Measurements from ENCODE around the gene FAM53C. TPM values are rescaled to one million over a fixed set of nuclear protein-coding genes. Genes with fewer than 3 reads are reported as not detected.
A peak's percentile ranks its signal among the peaks of the same experiment; 100 is the strongest.

The FAM53C gene
- total RNA-seq, 4 donors from 2014 or later = 26.3 to 30.5 (median 29.8) TPM

GRCh38 chr5:138336952-138337684 lies 948 bp upstream of the FAM53C start:
- Histone ChIP-seq H3K27ac (peak overlapping the region; percentile 83 to 97 (median 96)), H3K9me3 (no peaks in the 10 kb centered on the region), H3K36me3 (peaks cover 0 to 10% of the 10 kb centered on the region in 2 donors), H3K27me3 (no peaks in the 10 kb centered on the region), H3K4me1 (peaks cover 0 to 46% (median 8%) of the 10 kb centered on the region in 3 donors), H3K4me3 (peak overlapping the region; percentile 91 to 96)
- no peak for TF ChIP-seq EP300 (IDR thresholded peaks at IDR 0.05)
- no peak for TF ChIP-seq POLR2AphosphoS5 (IDR thresholded peaks at IDR 0.05)
- TF ChIP-seq POLR2A (IDR thresholded peaks at IDR 0.05) = no peak
- TF ChIP-seq CTCF (IDR thresholded peaks at IDR 0.05) = no peak
- ATAC-seq = peak; percentile 73
- WGBS, 2 donors (ENCODE audit: low coverage in 1 of 2) = 16 to 24% methylated on average over 7 of the region's 13 CpGs

GRCh38 chr5:138338411-138339090 lies 485 bp downstream of the FAM53C start:
- Histone ChIP-seq H3K4me1 (peaks cover 0 to 40% (median 5%) of the 10 kb centered on the region in 3 donors), H3K27me3 (no peaks in the 10 kb centered on the region)
- no peak for TF ChIP-seq POLR2A (IDR thresholded peaks at IDR 0.05)
- no peak for TF ChIP-seq EP300 (IDR thresholded peaks at IDR 0.05)
- no peak for TF ChIP-seq CTCF (IDR thresholded peaks at IDR 0.05)

GRCh38 chr5:138339091-138339456 lies 1.0 kb downstream of the FAM53C start:
- peak overlapping the region; percentile 83 to 97 (median 96) for H3K27ac ChIP-seq
- H3K4me3 ChIP-seq = peak overlapping the region; percentile 91 to 96
- WGBS, 2 donors (ENCODE audit: low coverage in 1 of 2) = 4 to 5% methylated on average over 4 to 6 of the region's 7 CpGs
- no peak for ATAC-seq
- no peak for TF ChIP-seq CTCF (IDR thresholded peaks at IDR 0.05)
- no peak for TF ChIP-seq EP300 (IDR thresholded peaks at IDR 0.05)
- TF ChIP-seq POLR2A (IDR thresholded peaks at IDR 0.05) = no peak
- no peak for TF ChIP-seq POLR2AphosphoS5 (IDR thresholded peaks at IDR 0.05)
- H3K36me3 ChIP-seq = peaks cover 0 to 29% of the 10 kb centered on the region in 2 donors
- H3K27me3 ChIP-seq = no peaks in the 10 kb centered on the region
- peaks cover 0 to 40% (median 5%) of the 10 kb centered on the region in 3 donors for H3K4me1 ChIP-seq
- no peaks in the 10 kb centered on the region for H3K9me3 ChIP-seq

More at GRCh38 chr5:138338411-138339090, 485 bp downstream of the FAM53C start:
- 0% methylated on average over 1 of the region's 22 CpGs; no CpG with 5 or more reads in 1 of the 2 donors for WGBS, 2 donors (ENCODE audit: low coverage in 1 of 2)
- Histone ChIP-seq H3K27ac (peak overlapping the region; percentile 83 to 97 (median 96)), H3K4me3 (peak overlapping the region; percentile 91 to 96), H3K36me3 (peaks cover 0 to 24% of the 10 kb centered on the region in 2 donors), H3K9me3 (no peaks in the 10 kb centered on the region)
- no peak for ATAC-seq

- no peaks in the 10 kb centered on the region for H3K27me3 ChIP-seq
- H3K4me1 ChIP-seq = peaks cover 0 to 40% (median 5%) of the 10 kb centered on the region in 3 donors
- H3K9me3 ChIP-seq = no peaks in the 10 kb centered on the region
- H3K27ac ChIP-seq = peak overlapping the region; percentile 83 to 97 (median 96)
- peaks cover 0 to 33% of the 10 kb centered on the region in 2 donors for H3K36me3 ChIP-seq
- H3K4me3 ChIP-seq = peak overlapping the region; percentile 91 to 96
- TF ChIP-seq CTCF (IDR thresholded peaks at IDR 0.05) (no peak), EP300 (IDR thresholded peaks at IDR 0.05) (no peak), POLR2A (IDR thresholded peaks at IDR 0.05) (no peak), POLR2AphosphoS5 (IDR thresholded peaks at IDR 0.05) (no peak)
- ATAC-seq = no peak
- 29% methylated on average over 2 of the region's 2 CpGs; no CpG with 5 or more reads in 1 of the 2 donors for WGBS, 2 donors (ENCODE audit: low coverage in 1 of 2)
Observed at GRCh38 chr5:138339464-138339863, 1.4 kb downstream of the FAM53C start.

Measured in gastroesophageal sphincter (tissue), 4 donors.